Suprapubic skin (tissue), 4 donors: ENCODE results near the gene TMEM271. TPM values are rescaled to one million over a fixed set of nuclear protein-coding genes. Genes with fewer than 3 reads are reported as not detected.

Experiments used
- DNase-seq, 2 donors: peaks; one replicate each; pipeline ENCODE4 v3.0.0-alpha.2; 2019; ENCODE audit warnings: low spot score in 2 of 2
- H3K27ac ChIP-seq: fragments of 200-600 bp; sonication (generic); one replicate; pipeline ENCODE4 v1.5.1; 2019
- H3K27me3 ChIP-seq: fragments of 200-600 bp; sonication (generic); one replicate; pipeline ENCODE4 v1.5.1; 2019
- H3K36me3 ChIP-seq: fragments of 200-600 bp; sonication (generic); one replicate; pipeline ENCODE4 v1.5.1; 2019
- H3K4me1 ChIP-seq: fragments of 200-600 bp; sonication (generic); one replicate; pipeline ENCODE4 v1.5.1; 2019
- H3K4me3 ChIP-seq: fragments of 200-600 bp; sonication (generic); one replicate; pipeline ENCODE4 v1.5.1; 2019; ENCODE audit warnings: mild to moderate bottlenecking
- H3K9me3 ChIP-seq: fragments of 200-600 bp; sonication (generic); one replicate; pipeline ENCODE4 v1.5.1; 2019
- CTCF ChIP-seq, 2 donors: fragments of 200-600 bp in 1 of 2; fragments of 450-650 bp in 1 of 2; sonication (generic) in 1 of 2; IDR thresholded peaks; one replicate each; pipeline ENCODE4 v1.5.1; 2016 to 2019; ENCODE audit warnings: antibody characterized with exemption in 2 of 2, mild to moderate bottlenecking in 1 of 2, moderate library complexity in 1 of 2
- EP300 ChIP-seq: sonication (generic); formaldehyde crosslinking; IDR thresholded peaks from one replicate; pipeline ENCODE4 v1.6.1; 2017; ENCODE audit warnings: antibody characterized with exemption
- POLR2A ChIP-seq, 2 donors: fragments of 450-650 bp; IDR thresholded peaks; one replicate each; pipeline ENCODE4 v1.6.1; 2017; ENCODE audit warnings: antibody characterized with exemption in 2 of 2, mild to moderate bottlenecking in 2 of 2, moderate library complexity in 2 of 2
- POLR2AphosphoS5 ChIP-seq, 3 donors: sonication (generic); formaldehyde crosslinking; IDR thresholded peaks; one replicate each; pipeline ENCODE4 v1.6.1; 2017; ENCODE audit warnings: antibody characterized with exemption in 3 of 3
- whole genome bisulfite sequencing: methylation state at CpG from one replicate; pipeline ENCODE4 v1.1.5; 2018; 5-methylcytosine and 5-hydroxymethylcytosine counted together
- total RNA-seq, 4 donors: library from RNA; depleted of rRNA; stranded (reverse); fragments of >200 nt; gene quantifications; one replicate each; pipeline ENCODE4 v1.1.0, GENCODE V29; 2016

The TMEM271 gene
- total RNA-seq, 4 donors from 2014 or later, result 0.40 to 8.7 (median 3.5) TPM

DNA sequence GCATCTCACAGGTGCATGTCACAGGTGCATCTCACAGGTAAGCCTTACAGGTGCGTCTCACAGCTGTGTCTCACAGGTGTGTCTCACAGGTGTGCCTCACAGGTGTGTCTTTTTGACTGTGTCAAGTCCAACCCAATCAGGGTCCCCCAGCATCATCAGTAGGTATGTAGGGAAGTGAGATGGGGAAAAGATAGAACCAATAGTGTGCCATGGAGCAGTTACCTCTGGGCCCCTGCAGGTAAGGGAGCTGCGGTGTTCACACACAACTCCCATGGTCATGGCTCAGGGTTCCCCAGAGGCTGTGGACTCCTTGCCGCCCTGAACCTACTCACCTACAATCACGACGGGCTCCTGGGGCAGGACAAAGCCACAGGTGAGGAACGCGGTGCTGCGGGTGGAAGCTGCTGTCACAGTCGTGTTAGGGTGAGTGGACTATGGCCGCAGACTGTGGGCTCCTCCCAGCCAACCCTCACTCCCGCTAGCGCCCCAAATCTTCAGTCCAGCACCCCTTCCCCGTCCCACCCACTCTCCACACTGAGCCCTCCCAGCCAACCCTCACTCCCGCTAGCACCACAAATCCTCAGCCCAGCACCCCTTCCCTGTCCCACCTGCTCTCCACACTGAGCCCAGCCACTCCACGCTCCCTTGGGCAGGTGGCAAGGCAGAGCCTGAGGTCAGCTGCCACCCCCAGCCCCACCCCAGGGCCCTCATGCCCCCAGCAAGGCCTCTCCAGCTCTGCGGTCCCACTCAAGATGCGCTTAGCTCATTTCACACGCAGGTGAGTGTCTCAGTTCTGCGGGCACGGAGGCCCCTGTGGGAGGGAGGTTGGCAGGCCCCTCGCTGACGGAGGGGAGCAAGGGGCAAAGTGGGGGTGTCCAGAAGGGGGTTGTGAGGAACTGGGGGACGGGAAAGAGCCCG is 47.2 kb upstream of the TMEM271 start:
- peak; percentile 13 to 46 for DNase-seq
- peaks cover 20% of the 10 kb centered on the region for H3K27me3 ChIP-seq
- no peak overlapping the region for H3K27ac ChIP-seq
- H3K4me3 ChIP-seq, result no peak overlapping the region
- H3K4me1 ChIP-seq, result no peaks in the 10 kb centered on the region
- TF ChIP-seq POLR2A (IDR thresholded peaks at IDR 0.05), result no peak
- no peak for TF ChIP-seq CTCF (IDR thresholded peaks at IDR 0.05)
- TF ChIP-seq POLR2AphosphoS5 (IDR thresholded peaks at IDR 0.05), result no peak
- TF ChIP-seq EP300, result no peak
- no peaks in the 10 kb centered on the region for H3K36me3 ChIP-seq
- H3K9me3 ChIP-seq, result no peaks in the 10 kb centered on the region
- 75% methylated on average over 24 of the region's 24 CpGs for WGBS

DNA sequence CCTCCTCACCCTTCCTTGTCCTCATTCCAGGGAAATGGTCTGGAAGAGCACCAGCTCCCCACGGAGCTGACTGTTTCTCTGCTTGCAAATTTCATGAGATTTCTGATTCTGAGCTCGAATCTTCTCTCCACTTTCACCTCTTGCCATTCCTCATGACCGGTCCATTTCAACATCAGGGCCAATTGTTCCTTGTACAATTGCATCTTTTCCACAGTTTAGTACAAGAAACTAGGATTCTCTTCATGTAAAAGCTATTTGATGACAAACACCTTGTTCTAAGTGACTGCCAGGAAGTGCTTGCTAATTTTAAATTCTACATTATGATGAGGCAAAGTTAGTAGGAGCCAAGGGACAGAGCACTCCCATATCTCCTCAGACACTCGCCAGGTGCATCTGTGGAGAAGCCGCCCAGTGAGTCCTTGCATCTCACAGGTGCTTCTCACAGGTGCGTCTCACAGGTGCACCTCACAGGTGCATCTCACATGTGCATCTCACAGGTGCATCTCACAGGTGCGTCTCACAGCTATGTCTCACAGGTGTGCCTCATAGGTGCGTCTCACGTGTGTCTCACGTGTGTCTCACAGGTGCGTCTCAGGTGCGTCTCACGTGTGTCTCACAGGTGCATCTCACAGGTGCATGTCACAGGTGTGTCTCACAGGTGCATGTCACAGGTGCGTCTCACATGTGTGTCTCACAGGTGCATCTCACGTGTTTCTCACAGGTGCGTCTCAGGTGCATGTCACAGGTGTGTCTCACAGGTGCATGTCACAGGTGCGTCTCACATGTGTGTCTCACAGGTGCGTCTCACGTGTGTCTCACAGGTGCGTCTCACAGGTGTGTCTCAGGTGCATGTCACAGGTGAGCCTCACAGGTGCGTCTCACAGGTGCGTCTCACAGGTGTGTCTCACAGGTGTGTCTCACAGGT is 46.2 kb upstream of the TMEM271 start:
- peaks cover 22% of the 10 kb centered on the region for H3K27me3 ChIP-seq
- no peaks in the 10 kb centered on the region for H3K36me3 ChIP-seq
- no peak overlapping the region for H3K4me3 ChIP-seq
- 77% methylated on average over 9 of the region's 22 CpGs for WGBS
- H3K9me3 ChIP-seq, result no peaks in the 10 kb centered on the region
- H3K4me1 ChIP-seq, result no peaks in the 10 kb centered on the region
- DNase-seq, result peak; percentile 16
- TF ChIP-seq POLR2AphosphoS5 (IDR thresholded peaks at IDR 0.05), result no peak
- no peak for TF ChIP-seq EP300
- no peak for TF ChIP-seq POLR2A (IDR thresholded peaks at IDR 0.05)
- TF ChIP-seq CTCF (IDR thresholded peaks at IDR 0.05), result no peak
- H3K27ac ChIP-seq, result no peak overlapping the region

DNA sequence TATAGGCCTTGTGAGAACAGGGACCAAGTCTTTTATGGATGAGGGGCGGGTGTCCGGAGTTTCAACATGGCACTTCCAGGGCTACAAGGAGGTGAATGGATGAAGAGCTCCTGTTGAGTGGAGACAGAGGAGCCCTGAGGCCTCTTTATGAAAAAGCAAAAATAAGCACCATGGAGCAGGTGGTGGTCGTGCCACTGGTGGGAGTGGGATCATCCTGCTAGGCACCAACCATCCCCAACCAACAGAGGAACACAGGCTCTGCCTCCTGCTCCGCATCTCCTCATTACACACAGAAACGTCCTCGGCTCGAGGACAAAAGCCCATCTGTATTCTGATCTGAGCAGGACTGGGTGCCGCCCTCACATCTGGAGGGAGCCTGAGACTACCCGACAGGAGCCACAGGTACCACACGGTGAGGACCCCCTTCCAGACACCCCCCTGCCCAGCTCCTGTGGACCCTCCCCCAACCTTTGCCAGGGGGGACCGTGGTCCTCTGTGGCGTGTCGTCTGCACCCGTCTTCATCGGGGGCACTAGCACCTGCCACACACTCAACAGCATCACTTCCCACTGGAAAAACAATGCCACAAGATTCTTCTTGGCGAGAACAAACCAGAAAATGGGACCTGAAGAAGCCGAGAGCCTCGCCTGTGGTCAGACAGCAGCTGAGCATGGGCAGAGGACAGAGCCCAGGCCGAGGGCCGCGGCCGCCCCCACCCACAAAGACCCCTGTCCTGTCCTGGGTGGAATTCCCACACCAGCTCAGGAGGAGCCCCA is 45.4 kb upstream of the TMEM271 start:
- Histone ChIP-seq H3K27me3 (peaks cover 28% of the 10 kb centered on the region), H3K27ac (no peak overlapping the region), H3K4me1 (no peaks in the 10 kb centered on the region), H3K4me3 (no peak overlapping the region), H3K9me3 (no peaks in the 10 kb centered on the region), H3K36me3 (no peaks in the 10 kb centered on the region)
- peak; percentile 40 to 43 for DNase-seq
- TF ChIP-seq POLR2A (IDR thresholded peaks at IDR 0.05) (no peak), EP300 (no peak), POLR2AphosphoS5 (IDR thresholded peaks at IDR 0.05) (no peak), CTCF (IDR thresholded peaks at IDR 0.05) (no peak)
- 89% methylated on average over 15 of the region's 22 CpGs for WGBS

DNA sequence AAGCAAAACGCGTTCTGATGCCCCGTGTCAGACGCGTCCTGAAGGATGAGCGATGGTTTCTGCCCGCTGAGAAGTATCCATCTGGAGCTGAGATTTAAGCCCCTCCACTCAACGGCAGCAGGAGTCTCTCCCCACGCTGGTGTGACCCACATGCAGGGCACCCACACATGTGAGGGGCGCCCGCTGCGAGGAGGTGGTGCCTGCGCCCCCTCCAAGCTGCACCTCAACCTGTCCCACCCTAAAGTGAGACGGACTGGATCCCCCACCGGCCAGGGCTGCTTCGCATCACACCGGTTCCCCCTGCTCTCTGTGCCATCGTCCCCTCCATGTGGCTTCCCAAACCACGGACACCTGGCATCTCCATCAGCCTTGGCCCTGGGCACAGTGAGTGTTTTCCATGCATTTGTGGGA is 44.8 kb upstream of the TMEM271 start:
- Histone ChIP-seq H3K27ac (no peak overlapping the region), H3K36me3 (no peaks in the 10 kb centered on the region), H3K27me3 (peaks cover 28% of the 10 kb centered on the region), H3K9me3 (no peaks in the 10 kb centered on the region), H3K4me1 (no peaks in the 10 kb centered on the region), H3K4me3 (no peak overlapping the region)
- TF ChIP-seq POLR2A (IDR thresholded peaks at IDR 0.05) (no peak), EP300 (no peak), CTCF (IDR thresholded peaks at IDR 0.05) (no peak), POLR2AphosphoS5 (IDR thresholded peaks at IDR 0.05) (no peak)
- peak; percentile 40 to 75 for DNase-seq
- WGBS, result 94% methylated on average over 9 of the region's 19 CpGs
